ENCODE data around the gene PYGB. TPM values are rescaled to one million over a fixed set of nuclear protein-coding genes. Genes with fewer than 3 reads are reported as not detected.

PYGB gene
- total RNA-seq, 1 donor, result 194 TPM

DNA sequence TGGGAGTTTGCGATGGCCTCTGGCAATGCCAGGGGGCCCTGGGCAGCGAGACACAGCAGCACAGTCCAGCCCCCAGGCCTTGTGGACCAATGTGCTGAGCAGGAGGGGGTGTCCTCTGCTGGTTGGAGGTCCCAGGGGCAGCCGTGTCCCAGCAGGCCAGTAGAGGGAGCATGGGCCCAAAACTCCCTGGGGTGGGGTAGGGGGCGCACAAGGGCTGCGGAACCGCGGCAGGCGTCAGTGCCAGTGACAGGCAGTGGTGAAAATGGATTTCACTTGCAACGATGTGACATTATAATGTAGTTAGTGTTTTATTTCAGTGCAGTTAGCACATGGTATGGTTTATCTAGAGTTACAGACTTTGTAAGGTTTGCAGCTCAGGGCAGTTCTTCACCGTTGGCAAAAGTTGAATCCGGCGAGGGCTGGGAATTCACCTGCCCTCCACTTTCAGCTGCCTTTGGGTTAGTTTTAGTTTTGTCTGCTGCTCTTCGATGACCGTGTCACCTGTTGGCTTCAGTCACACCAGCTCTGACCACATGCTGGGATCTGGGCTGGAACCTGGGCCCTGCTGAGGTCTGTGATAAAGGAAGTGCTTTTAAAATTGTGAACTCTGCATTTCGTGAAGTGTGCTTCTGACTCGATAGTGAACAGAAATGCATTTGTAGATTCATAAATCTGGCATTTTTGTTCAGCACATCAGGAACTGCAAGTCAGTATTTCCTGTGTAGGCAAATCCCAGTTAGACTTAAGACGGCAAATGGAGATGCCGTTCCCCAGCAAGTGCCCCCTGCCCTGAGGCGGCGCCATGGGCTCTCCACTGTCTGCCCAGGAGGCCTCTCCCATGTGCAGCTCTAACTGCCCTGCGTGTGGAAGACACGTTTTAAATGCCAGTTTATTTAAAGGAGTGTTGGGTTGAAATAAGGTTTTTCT is 46.8 kb downstream of the PYGB start:
- Histone ChIP-seq H3K79me2 (ENCODE audit: insufficient read depth, low read length) (no peaks in the 10 kb centered on the region), H3K4me2 (ENCODE audit: insufficient read depth, low read length) (no peak overlapping the region), H3K27ac (ENCODE audit: low read depth, low read length) (no peak overlapping the region), H3K4me1 (ENCODE audit: insufficient read depth, low read length) (peaks cover 4% of the 10 kb centered on the region), H3K36me3 (ENCODE audit: insufficient read depth, low read length) (peaks cover 56% of the 10 kb centered on the region), H4K20me1 (ENCODE audit: insufficient read depth, low read length) (peaks cover 6% of the 10 kb centered on the region), H2AFZ (ENCODE audit: low read length) (no peak overlapping the region), H3K9me3 (ENCODE audit: low read depth, low read length) (no peaks in the 10 kb centered on the region), H3K27me3 (ENCODE audit: insufficient read depth, low read length) (no peaks in the 10 kb centered on the region), H3K4me3 (ENCODE audit: insufficient read depth, low read length) (no peak overlapping the region)
- peak; percentile 94 for DNase-seq (ENCODE audit: insufficient read length, low spot score, missing footprints)
- TF ChIP-seq, protein P1, sequence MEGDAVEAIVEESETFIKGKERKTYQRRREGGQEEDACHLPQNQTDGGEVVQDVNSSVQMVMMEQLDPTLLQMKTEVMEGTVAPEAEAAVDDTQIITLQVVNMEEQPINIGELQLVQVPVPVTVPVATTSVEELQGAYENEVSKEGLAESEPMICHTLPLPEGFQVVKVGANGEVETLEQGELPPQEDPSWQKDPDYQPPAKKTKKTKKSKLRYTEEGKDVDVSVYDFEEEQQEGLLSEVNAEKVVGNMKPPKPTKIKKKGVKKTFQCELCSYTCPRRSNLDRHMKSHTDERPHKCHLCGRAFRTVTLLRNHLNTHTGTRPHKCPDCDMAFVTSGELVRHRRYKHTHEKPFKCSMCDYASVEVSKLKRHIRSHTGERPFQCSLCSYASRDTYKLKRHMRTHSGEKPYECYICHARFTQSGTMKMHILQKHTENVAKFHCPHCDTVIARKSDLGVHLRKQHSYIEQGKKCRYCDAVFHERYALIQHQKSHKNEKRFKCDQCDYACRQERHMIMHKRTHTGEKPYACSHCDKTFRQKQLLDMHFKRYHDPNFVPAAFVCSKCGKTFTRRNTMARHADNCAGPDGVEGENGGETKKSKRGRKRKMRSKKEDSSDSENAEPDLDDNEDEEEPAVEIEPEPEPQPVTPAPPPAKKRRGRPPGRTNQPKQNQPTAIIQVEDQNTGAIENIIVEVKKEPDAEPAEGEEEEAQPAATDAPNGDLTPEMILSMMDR (IDR thresholded peaks at IDR 0.05; ENCODE audit: extremely low read depth, low read depth, low read length), result peak; percentile 78

DNA sequence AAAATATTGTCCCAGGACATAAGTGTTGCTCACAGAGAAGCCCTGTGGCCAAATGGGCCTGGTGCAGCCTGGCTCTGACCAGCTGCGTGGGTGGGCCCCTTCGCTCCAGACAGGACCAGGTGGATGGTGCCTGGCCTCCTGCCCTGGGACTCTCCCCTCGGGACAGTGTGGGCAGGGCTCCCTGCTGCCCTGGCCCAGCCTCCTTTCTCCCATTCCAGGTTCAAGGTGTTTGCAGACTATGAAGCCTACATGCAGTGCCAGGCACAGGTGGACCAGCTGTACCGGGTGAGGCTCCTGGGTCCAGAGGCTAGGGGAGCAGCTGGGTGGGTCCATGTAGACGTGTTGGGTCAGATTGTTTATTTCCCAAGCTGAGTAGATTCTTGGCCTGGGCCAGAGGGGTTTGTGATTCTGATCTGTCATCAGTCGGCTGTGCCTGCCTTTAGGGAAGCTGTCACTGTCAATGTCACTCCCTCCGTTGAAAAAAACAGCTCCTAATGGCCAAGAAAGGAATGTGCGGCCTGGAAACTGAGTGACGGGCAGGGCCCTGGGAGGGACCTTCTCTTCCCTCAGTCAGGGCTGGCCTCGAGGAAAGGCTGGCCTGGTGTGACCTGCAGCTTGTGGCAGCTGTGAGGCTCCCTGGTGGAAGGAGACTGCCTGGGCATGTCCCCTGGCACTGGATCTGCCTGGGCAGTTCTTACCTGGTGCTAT is 47.7 kb downstream of the PYGB start:
- peak; percentile 90 for DNase-seq (ENCODE audit: insufficient read length, low spot score, missing footprints)
- TF ChIP-seq, protein P1 (IDR thresholded peaks at IDR 0.05; ENCODE audit: extremely low read depth, low read depth, low read length), result no peak
- peaks cover 48% of the 10 kb centered on the region for H3K36me3 ChIP-seq (ENCODE audit: insufficient read depth, low read length)

DNA sequence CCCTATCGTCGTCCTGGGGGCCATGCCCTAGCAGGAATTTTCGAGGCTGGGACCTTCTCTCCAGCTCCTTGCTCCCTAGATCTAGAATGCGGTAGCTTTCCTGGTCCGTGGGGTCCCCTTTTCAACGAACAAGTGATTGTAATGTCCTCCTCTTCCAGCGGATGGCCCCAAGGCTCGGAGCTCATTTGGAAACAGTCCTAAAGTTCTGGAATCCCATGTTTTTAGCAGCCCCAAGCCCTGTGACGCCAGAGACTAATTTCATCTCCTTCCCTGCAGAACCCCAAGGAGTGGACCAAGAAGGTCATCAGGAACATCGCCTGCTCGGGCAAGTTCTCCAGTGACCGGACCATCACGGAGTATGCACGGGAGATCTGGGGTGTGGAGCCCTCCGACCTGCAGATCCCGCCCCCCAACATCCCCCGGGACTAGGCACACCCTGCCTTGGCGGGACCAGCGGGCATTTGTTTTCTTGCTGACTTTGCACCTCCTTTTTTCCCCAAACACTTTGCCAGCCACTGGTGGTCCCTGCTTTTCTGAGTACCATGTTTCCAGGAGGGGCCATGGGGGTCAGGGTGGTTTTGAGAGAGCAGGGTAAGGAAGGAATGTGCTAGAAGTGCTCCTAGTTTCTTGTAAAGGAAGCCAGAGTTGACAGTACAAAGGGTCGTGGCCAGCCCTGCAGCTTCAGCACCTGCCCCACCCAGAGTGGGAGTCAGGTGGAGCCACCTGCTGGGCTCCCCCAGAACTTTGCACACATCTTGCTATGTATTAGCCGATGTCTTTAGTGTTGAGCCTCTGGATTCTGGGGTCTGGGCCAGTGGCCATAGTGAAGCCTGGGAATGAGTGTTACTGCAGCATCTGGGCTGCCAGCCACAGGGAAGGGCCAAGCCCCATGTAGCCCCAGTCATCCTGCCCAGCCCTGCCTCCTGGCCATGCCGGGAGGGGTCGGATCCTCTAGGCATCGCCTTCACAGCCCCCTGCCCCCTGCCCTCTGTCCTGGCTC is 48.5 kb downstream of the PYGB start:
- Histone ChIP-seq H3K4me2 (ENCODE audit: insufficient read depth, low read length) (no peak overlapping the region), H3K36me3 (ENCODE audit: insufficient read depth, low read length) (peaks cover 41% of the 10 kb centered on the region), H3K9me3 (ENCODE audit: low read depth, low read length) (no peaks in the 10 kb centered on the region), H2AFZ (ENCODE audit: low read length) (no peak overlapping the region), H3K4me3 (ENCODE audit: insufficient read depth, low read length) (no peak overlapping the region), H3K79me2 (ENCODE audit: insufficient read depth, low read length) (no peaks in the 10 kb centered on the region), H4K20me1 (ENCODE audit: insufficient read depth, low read length) (peaks cover 7% of the 10 kb centered on the region), H3K27me3 (ENCODE audit: insufficient read depth, low read length) (no peaks in the 10 kb centered on the region), H3K27ac (ENCODE audit: low read depth, low read length) (peak overlapping the region; percentile 17), H3K4me1 (ENCODE audit: insufficient read depth, low read length) (peaks cover 19% of the 10 kb centered on the region)
- TF ChIP-seq, protein P1 (IDR thresholded peaks at IDR 0.05; ENCODE audit: extremely low read depth, low read depth, low read length), result peak; percentile 45
- peak; percentile 95 for DNase-seq (ENCODE audit: insufficient read length, low spot score, missing footprints)

More for the DNA sequence above, 47.7 kb downstream of the PYGB start:
- Histone ChIP-seq H3K4me2 (ENCODE audit: insufficient read depth, low read length) (no peak overlapping the region), H3K79me2 (ENCODE audit: insufficient read depth, low read length) (no peaks in the 10 kb centered on the region), H3K4me1 (ENCODE audit: insufficient read depth, low read length) (peaks cover 12% of the 10 kb centered on the region), H2AFZ (ENCODE audit: low read length) (no peak overlapping the region), H3K4me3 (ENCODE audit: insufficient read depth, low read length) (no peak overlapping the region), H4K20me1 (ENCODE audit: insufficient read depth, low read length) (peaks cover 7% of the 10 kb centered on the region), H3K9me3 (ENCODE audit: low read depth, low read length) (no peaks in the 10 kb centered on the region), H3K27me3 (ENCODE audit: insufficient read depth, low read length) (no peaks in the 10 kb centered on the region), H3K27ac (ENCODE audit: low read depth, low read length) (no peak overlapping the region)
